Measurements from ENCODE around the gene FGF1.

FGF1 gene

DNA sequence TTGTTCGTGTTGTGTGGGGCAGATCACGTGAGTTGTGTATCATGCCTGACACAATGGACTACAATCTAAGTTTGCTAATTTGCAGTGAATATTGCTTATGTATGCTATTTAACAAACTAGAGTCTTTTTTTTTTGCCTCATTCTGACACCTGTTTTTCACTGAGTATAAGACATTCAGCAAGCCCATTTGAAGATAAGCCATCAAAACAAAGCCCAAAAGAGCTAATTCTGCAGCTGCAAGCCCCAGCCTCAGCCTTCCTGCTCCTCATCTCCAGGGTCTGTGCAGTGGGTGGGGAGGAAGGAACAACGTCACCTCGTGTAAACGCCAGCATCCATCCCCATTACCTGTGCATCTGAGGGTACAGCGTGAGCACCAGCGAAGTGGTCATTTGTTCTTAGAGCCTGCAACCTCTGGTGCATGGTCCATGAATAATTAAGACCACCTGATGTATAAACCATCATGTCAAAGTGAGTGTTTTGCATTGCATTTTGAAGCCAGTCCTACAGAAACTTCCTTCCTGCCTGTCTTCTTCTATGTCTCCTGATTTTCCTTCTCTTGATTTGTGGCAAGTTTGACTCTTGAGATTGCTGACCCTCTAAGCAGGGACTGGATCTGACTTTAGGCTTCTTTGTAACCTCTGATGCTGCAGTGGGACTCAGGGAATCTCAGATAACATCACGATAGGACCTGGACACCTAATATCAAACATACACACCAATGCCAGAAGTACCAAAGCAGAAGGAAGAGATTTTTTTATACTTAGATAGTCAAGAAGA, 73.2 kb downstream of the FGF1 start:
- DNase-seq (ENCODE audit: low spot score), result no peak

DNA sequence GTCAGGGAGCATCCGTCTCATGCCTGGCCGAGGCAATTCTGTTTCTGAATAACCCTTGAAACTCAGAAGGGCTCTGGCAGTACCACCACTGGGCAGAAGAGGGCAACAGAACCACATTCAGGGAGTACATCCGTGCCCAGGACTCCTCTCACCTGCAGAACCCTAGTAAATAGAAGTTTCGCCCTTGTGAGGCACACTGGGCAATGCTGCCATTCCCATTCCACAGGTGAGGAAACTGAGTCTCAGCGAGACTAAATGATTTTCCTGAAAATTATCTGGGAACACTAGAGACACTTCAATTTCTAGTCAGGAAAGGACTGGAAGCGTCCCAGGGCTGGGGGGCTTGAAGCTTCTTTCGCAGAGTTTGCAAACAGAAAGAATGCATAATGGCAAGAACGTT, 74.7 kb downstream of the FGF1 start:
- peak; percentile 58 for DNase-seq (ENCODE audit: low spot score)

DNA sequence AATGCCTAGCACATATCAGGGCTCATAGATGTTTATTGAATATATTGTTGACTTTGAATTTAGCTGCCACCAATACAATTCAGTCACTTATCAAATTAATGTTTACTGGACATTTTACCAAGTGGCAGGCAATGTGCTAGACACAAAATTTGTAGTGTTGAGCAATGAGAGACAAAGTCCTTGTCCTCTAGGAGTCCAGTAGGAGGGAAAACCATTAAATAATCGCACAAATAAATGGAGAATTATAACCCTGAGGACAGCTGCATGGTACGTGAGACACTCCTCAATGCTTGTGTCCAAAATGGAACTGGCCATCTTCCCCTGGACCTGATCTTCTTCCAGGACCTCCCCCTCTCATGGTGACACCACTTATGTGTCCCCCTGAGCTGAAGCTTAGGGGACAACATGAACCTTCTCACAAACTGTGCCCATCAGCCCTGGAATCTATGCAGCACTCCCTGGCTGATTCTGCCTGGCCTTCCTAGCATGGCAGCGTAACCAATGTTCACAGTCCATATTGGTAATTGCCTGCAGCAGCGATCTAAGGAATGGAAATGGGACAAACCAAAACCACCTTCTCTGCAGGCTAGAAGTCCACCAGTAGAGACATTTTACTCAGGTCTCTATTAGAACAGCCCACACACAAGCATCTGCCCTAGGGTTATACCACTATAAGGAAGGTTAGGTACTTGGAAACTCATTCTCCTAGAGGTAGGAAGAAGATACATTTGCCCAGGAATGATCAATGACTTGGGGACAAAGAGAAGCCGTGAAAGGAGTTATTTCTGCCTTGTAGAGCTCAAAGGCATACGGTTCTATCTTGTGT, 75.5 kb downstream of the FGF1 start:
- DNase-seq (ENCODE audit: low spot score), result no peak

GRCh38 chr5:142609142-142609541, 76.7 kb downstream of the FGF1 start:
- DNase-seq (ENCODE audit: low spot score), result no peak

GRCh38 chr5:142608081-142608480, 77.8 kb downstream of the FGF1 start:
- DNase-seq (ENCODE audit: low spot score), result no peak

GRCh38 chr5:142605611-142606010, 80.3 kb downstream of the FGF1 start:
- DNase-seq (ENCODE audit: low spot score), result no peak

- DNase-seq (ENCODE audit: low spot score), result no peak
Observed at GRCh38 chr5:142602720-142603245, 83.1 kb downstream of the FGF1 start.

GRCh38 chr5:142601432-142601831, 84.5 kb downstream of the FGF1 start:
- DNase-seq (ENCODE audit: low spot score), result no peak

- peak; percentile 33 for DNase-seq (ENCODE audit: low spot score)
Observed at GRCh38 chr5:142600611-142601358, 85.1 kb downstream of the FGF1 start.

GRCh38 chr5:142600092-142600491, 85.8 kb downstream of the FGF1 start:
- DNase-seq (ENCODE audit: low spot score), result no peak

DNA sequence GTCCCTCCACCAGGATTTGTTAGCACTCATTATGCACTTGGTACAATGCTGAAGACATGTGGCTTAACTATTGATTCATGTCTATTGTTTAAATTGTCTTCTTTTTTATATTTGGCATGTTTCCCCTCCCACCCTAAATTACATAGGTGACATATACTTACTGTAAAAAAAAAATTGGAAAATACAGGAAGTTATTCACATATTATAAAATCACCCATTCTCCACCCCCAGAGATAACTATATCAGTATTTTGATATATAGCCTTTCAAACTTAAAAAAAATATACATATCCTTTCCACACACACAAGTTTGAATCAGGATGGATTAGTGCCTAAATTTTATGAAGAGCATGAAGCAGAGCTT, 87.6 kb downstream of the FGF1 start:
- no peak for DNase-seq (ENCODE audit: low spot score)

- DNase-seq (ENCODE audit: low spot score), result peak; percentile 52
Observed at GRCh38 chr5:142597546-142598337, 88.1 kb downstream of the FGF1 start.

- DNase-seq (ENCODE audit: low spot score), result no peak
Observed at GRCh38 chr5:142597025-142597424, 88.9 kb downstream of the FGF1 start.

GRCh38 chr5:142592365-142592764, 93.5 kb downstream of the FGF1 start:
- DNase-seq (ENCODE audit: low spot score), result no peak

- DNase-seq (ENCODE audit: low spot score), result no peak
Observed at GRCh38 chr5:142590451-142591231, 95.2 kb downstream of the FGF1 start.

- no peak for DNase-seq (ENCODE audit: low spot score)
Observed at GRCh38 chr5:142589720-142590119, 96.2 kb downstream of the FGF1 start.

DNA sequence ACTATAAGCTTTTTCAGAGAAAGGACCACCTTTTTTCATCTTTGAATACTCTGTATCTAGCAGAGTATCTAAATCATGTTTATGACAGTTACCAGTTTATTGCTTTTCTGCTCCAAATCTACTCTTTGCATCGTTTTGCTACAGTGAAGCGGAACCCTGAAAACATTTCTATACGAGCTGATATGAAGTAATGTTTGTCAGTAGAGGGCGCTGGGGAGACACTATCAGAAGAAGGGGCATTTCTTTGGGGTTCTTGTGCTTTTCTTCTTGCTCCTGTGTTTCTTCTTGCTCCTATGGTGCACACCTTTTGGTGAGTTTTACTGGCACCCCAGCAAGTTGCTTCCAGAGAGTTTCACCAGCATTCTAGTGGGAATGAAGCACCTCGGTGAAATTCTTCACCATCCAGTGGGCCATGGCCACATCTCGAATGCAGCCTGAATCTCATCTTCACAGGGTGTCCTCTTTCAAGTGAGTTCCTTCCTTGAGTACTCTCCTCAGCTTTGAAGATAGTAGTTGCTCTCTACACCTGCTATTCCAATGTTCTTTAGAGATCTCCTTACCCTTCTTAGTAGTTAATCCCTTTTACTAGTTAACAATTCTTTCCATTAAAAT, 98.4 kb downstream of the FGF1 start:
- peak; percentile 35 for DNase-seq (ENCODE audit: low spot score)

GRCh38 chr5:142586552-142586951, 99.3 kb downstream of the FGF1 start:
- DNase-seq (ENCODE audit: low spot score), result no peak

DNA sequence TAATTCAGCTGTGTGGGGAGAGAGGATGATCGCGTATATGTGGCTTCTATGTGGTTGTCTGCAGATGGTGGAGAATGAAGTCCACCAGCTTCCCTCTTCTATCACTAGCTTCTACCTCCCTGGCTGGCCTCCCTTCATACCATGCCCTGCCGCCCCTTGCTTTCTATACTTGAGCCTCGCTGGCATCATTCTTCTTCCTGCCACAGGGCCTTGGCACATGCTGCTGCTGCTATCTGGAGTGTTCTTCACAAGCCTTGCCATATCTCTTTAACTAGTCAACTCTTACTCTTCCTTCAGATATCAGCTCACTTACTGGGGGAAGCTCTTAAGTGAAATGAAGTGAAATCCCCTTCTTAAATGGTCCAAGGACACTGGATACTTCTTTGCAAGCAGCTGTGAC, 100.4 kb downstream of the FGF1 start:
- DNase-seq (ENCODE audit: low spot score), result no peak

GRCh38 chr5:142584891-142585290, 101.0 kb downstream of the FGF1 start:
- DNase-seq (ENCODE audit: low spot score), result no peak

All from globus pallidus (tissue), 1 donor.